GM23338 (cell line): ENCODE data around the gene LOXL1.

Source experiments
- CTCF ChIP-seq, 2 experiments: fragments of 200-600 bp in 1 of 2; sonication (generic) in 1 of 2; conservative IDR thresholded peaks; 2 replicates each; pipeline versions ENCODE4 v1.5.1 to v1.6.1; 2016 to 2017; ENCODE audit warnings: antibody characterized with exemption in 2 of 2, low read depth in 2 of 2, mild to moderate bottlenecking in 2 of 2, moderate library complexity in 1 of 2
- ETS1 ChIP-seq: IDR thresholded peaks from 2 replicates; pipeline ENCODE4 v1.6.1; 2016; ENCODE audit warnings: antibody characterized with exemption
- EZH2 ChIP-seq: fragments of 200-600 bp; sonication (generic); IDR thresholded peaks from one replicate; pipeline ENCODE4 v1.8.0; 2017; ENCODE audit warnings: antibody characterized with exemption, mild to moderate bottlenecking, low read depth; ENCODE audit not compliant: unreplicated experiment
- EZH2phosphoT487 ChIP-seq: fragments of 200-600 bp; sonication (generic); IDR thresholded peaks from one replicate; pipeline ENCODE4 v1.8.1; 2018; ENCODE audit warnings: antibody characterized with exemption; ENCODE audit not compliant: unreplicated experiment
- POLR2AphosphoS5 ChIP-seq: IDR thresholded peaks from 2 replicates; pipeline ENCODE4 v1.6.1; 2016; ENCODE audit warnings: antibody characterized with exemption, low read depth
- REST ChIP-seq: IDR thresholded peaks from one replicate; pipeline ENCODE4 v1.6.1; 2018; ENCODE audit warnings: antibody characterized with exemption; ENCODE audit not compliant: unreplicated experiment
- ZNF331 ChIP-seq: fragments of 250-450 bp; sonication (Bioruptor Pico); IDR thresholded peaks from 2 replicates; pipeline ENCODE4 v1.5.0; 2020; ENCODE audit warnings: low read depth, mild to moderate bottlenecking, moderate library complexity

- TF ChIP-seq CTCF (conservative IDR thresholded peaks at IDR 0.05; ENCODE audit: low read depth in 2 of 2) (no peak), REST (no peak), EZH2 (no peak), POLR2AphosphoS5 (no peak; the same call in none of the 2 replicates), EZH2phosphoT487 (no peak), ETS1 (no peak), ZNF331 (CRISPR knock-in tag) (no peak)
Observed at GRCh38 chr15:73927003-73927475, 777 bp downstream of the LOXL1 start.
